Naive thymus-derived CD8-positive, alpha-beta T cell (primary cell): ENCODE data around the gene ATXN1. TPM values are rescaled to one million over a fixed set of nuclear protein-coding genes. Genes with fewer than 3 reads are reported as not detected.
A peak's percentile ranks its signal among the peaks of the same experiment; 100 is the strongest.
"Not testable (repeated sequence)": the region's sequence is repeated elsewhere in the genome, so short reads cannot be mapped to it uniquely, and the experiment has no call there.

Experiments
- ATAC-seq, 2 donors: fragments of 150-1000 bp; cut with Tn5 transposase in 1 of 2; sonication (Bioruptor Pico), chemical (Tn5 transposase) in 1 of 2; 1 replicate in 1 of 2; 2 replicates in 1 of 2; pipeline ENCODE4 v1.10.0; 2021; ENCODE audit warnings: mild to moderate bottlenecking in 2 of 2, moderate library complexity in 2 of 2
- POLR2A ChIA-PET: fragments of 350-600 bp; sonication (Branson Sonifier 250); formaldehyde crosslinking; loops from one replicate; lab custom pipeline; 2021; ENCODE audit warnings: antibody characterized with exemption; lab: Charles Lee
- DNase-seq, 10 donors: peaks; one replicate each; pipeline versions ENCODE4 v3.0.0 to v3.0.0-alpha.2; 2020 to 2022
- H3K27ac Mint-ChIP-seq, 10 donors: one replicate each; pipeline ENCODE4 v1.8.0; 2020 to 2022; ENCODE audit warnings: mild to moderate bottlenecking in 10 of 10, mixed read lengths in 10 of 10, moderate library complexity in 4 of 10, inconsistent platforms in 1 of 10
- H3K27me3 Mint-ChIP-seq, 5 donors: one replicate each; pipeline ENCODE4 v1.8.0; 2021 to 2022; ENCODE audit warnings: mixed read lengths in 5 of 5
- H3K36me3 Mint-ChIP-seq, 3 donors: one replicate each; pipeline ENCODE4 v1.8.0; 2020 to 2022; ENCODE audit warnings: mixed read lengths in 3 of 3, mild to moderate bottlenecking in 2 of 3, inconsistent platforms in 1 of 3
- H3K4me1 Mint-ChIP-seq, 4 donors: one replicate each; pipeline ENCODE4 v1.8.0; 2021 to 2022; ENCODE audit warnings: mixed read lengths in 4 of 4
- H3K4me3 Mint-ChIP-seq, 10 donors: one replicate each; pipeline ENCODE4 v1.8.0; 2020 to 2022; ENCODE audit warnings: mild to moderate bottlenecking in 10 of 10, mixed read lengths in 10 of 10, moderate library complexity in 6 of 10, inconsistent platforms in 1 of 10
- H3K9me3 Mint-ChIP-seq, 9 donors: one replicate each; pipeline ENCODE4 v1.8.0; 2020 to 2022; ENCODE audit warnings: mixed read lengths in 9 of 9, mild to moderate bottlenecking in 3 of 9, inconsistent platforms in 1 of 9, moderate library complexity in 1 of 9
- polyA plus RNA-seq, 3 donors: library from polyadenylated mRNA; unstranded; fragments of 300-500 nt; fragmentation: Illumina TruSeq; gene quantifications; one replicate each; pipeline ENCODE4 v1.2.3, GENCODE V29; 2021
- total RNA-seq, 8 experiments: library from RNA in 2 of 8; stranded (reverse) in 2 of 8; gene quantifications; one replicate each; pipeline ENCODE4 v1.2.3 and lab custom pipeline; 2021 to 2026

The ATXN1 gene
- total and polyA plus RNA-seq, 5 experiments from 2014 or later: 2.7 to 42.3 (median 8.2) TPM

GRCh38 chr6:16464045-16464444, 297.2 kb downstream of the ATXN1 start:
- H3K9me3 Mint-ChIP-seq: no peaks in the 10 kb centered on the region
- H3K36me3 Mint-ChIP-seq: peaks cover 0 to 2% (median 2%) of the 10 kb centered on the region in 3 donors
- POLR2A ChIA-PET: no interaction called here
- H3K4me3 Mint-ChIP-seq: no peak overlapping the region
- H3K4me1 Mint-ChIP-seq: peaks cover 0 to 17% (median 9%) of the 10 kb centered on the region in 4 donors
- DNase-seq (no peak), ATAC-seq (no peak)
- no peaks in the 10 kb centered on the region for H3K27me3 Mint-ChIP-seq
- peak overlapping the region in 2 of 10 donors; percentile 40 to 51 for H3K27ac Mint-ChIP-seq

- POLR2A ChIA-PET: not testable (repeated sequence)
Measured at GRCh38 chr6:16463246-16463645, 298.0 kb downstream of the ATXN1 start.

GRCh38 chr6:16461491-16461890, 299.8 kb downstream of the ATXN1 start:
- H3K27ac Mint-ChIP-seq: no peak overlapping the region
- POLR2A ChIA-PET: no interaction called here
- H3K36me3 Mint-ChIP-seq: peaks cover 2 to 8% (median 6%) of the 10 kb centered on the region in 3 donors

More at GRCh38 chr6:16463246-16463645, 298.0 kb downstream of the ATXN1 start:
- Mint-ChIP-seq H3K27ac (peak overlapping the region in 2 of 10 donors; percentile 21 to 76), H3K4me1 (peaks cover 0 to 17% (median 9%) of the 10 kb centered on the region in 4 donors)
- not testable (repeated sequence) for H3K4me3 Mint-ChIP-seq, ATAC-seq, DNase-seq, H3K27me3 Mint-ChIP-seq, H3K36me3 Mint-ChIP-seq, H3K9me3 Mint-ChIP-seq

GRCh38 chr6:16459472-16459871, 301.8 kb downstream of the ATXN1 start:
- Mint-ChIP-seq H3K27ac (peak overlapping the region in 2 of 10 donors; percentile 32 to 54), H3K4me1 (peaks cover 0 to 11% (median 4%) of the 10 kb centered on the region in 4 donors), H3K36me3 (peaks cover 2 to 15% (median 7%) of the 10 kb centered on the region in 3 donors)
- DNase-seq, H3K9me3 Mint-ChIP-seq, H3K27me3 Mint-ChIP-seq, H3K4me3 Mint-ChIP-seq, POLR2A ChIA-PET, ATAC-seq: not testable (repeated sequence)

More at GRCh38 chr6:16461491-16461890, 299.8 kb downstream of the ATXN1 start:
- no peak for DNase-seq
- Mint-ChIP-seq H3K4me3 (no peak overlapping the region), H3K9me3 (peaks cover 0 to 3% (median 0%) of the 10 kb centered on the region in 9 donors), H3K4me1 (peaks cover 0 to 15% (median 9%) of the 10 kb centered on the region in 4 donors), H3K27me3 (no peaks in the 10 kb centered on the region)
- ATAC-seq: no peak

- ATAC-seq (no peak), DNase-seq (no peak)
- no peak overlapping the region for H3K4me3 Mint-ChIP-seq
- H3K4me1 Mint-ChIP-seq: peaks cover 0 to 7% (median 2%) of the 10 kb centered on the region in 4 donors
- H3K9me3 Mint-ChIP-seq: peaks cover 0 to 5% (median 0%) of the 10 kb centered on the region in 9 donors
- H3K36me3 Mint-ChIP-seq: peaks cover 2 to 14% (median 7%) of the 10 kb centered on the region in 3 donors
- no peak overlapping the region for H3K27ac Mint-ChIP-seq
- no peaks in the 10 kb centered on the region for H3K27me3 Mint-ChIP-seq
- POLR2A ChIA-PET: no interaction called here
Measured at GRCh38 chr6:16452348-16452747, 308.9 kb downstream of the ATXN1 start.

- H3K4me3 Mint-ChIP-seq: no peak overlapping the region
- H3K9me3 Mint-ChIP-seq: peaks cover 0 to 2% (median 0%) of the 10 kb centered on the region in 9 donors
- peaks cover 0 to 6% (median 0%) of the 10 kb centered on the region in 3 donors for H3K36me3 Mint-ChIP-seq
- DNase-seq (no peak), ATAC-seq (no peak)
- H3K27me3 Mint-ChIP-seq: no peaks in the 10 kb centered on the region
- POLR2A ChIA-PET: no interaction called here
- peaks cover 5 to 13% (median 8%) of the 10 kb centered on the region in 4 donors for H3K4me1 Mint-ChIP-seq
- no peak overlapping the region for H3K27ac Mint-ChIP-seq
Measured at GRCh38 chr6:16450821-16451220, 310.4 kb downstream of the ATXN1 start.

GRCh38 chr6:16450285-16450684, 311.0 kb downstream of the ATXN1 start:
- peaks cover 5 to 13% (median 8%) of the 10 kb centered on the region in 4 donors for H3K4me1 Mint-ChIP-seq
- POLR2A ChIA-PET: no interaction called here
- H3K9me3 Mint-ChIP-seq: no peaks in the 10 kb centered on the region
- ATAC-seq: no peak
- DNase-seq: no peak
- H3K4me3 Mint-ChIP-seq: no peak overlapping the region
- no peaks in the 10 kb centered on the region for H3K27me3 Mint-ChIP-seq
- H3K36me3 Mint-ChIP-seq: peaks cover 0 to 3% (median 0%) of the 10 kb centered on the region in 3 donors
- peak overlapping the region in 1 of 10 donors; percentile 29 for H3K27ac Mint-ChIP-seq

- POLR2A ChIA-PET: interaction anchor here (0.6 kb wide), 1 partner anchor 17 kb away, joined by 5 read pairs; no protein-coding TSS in a partner anchor
- no peak for DNase-seq
- peaks cover 0 to 4% (median 0%) of the 10 kb centered on the region in 9 donors for H3K9me3 Mint-ChIP-seq
- no peaks in the 10 kb centered on the region for H3K27me3 Mint-ChIP-seq
- no peak for ATAC-seq
- H3K36me3 Mint-ChIP-seq: peaks cover 0 to 7% (median 0%) of the 10 kb centered on the region in 3 donors
- peak overlapping the region in 5 of 10 donors; percentile 2 to 73 (median 54) for H3K27ac Mint-ChIP-seq
- H3K4me1 Mint-ChIP-seq: peaks cover 9 to 18% (median 11%) of the 10 kb centered on the region in 4 donors
- no peak overlapping the region for H3K4me3 Mint-ChIP-seq
Measured at GRCh38 chr6:16446273-16446672, 315.0 kb downstream of the ATXN1 start.

GRCh38 chr6:16442031-16442430, 319.2 kb downstream of the ATXN1 start:
- peaks cover 13 to 42% (median 39%) of the 10 kb centered on the region in 4 donors for H3K4me1 Mint-ChIP-seq
- POLR2A ChIA-PET: no interaction called here
- H3K9me3 Mint-ChIP-seq: peaks cover 0 to 4% (median 0%) of the 10 kb centered on the region in 9 donors
- DNase-seq (no peak), ATAC-seq (no peak)
- H3K4me3 Mint-ChIP-seq: no peak overlapping the region
- H3K27me3 Mint-ChIP-seq: no peaks in the 10 kb centered on the region
- no peak overlapping the region for H3K27ac Mint-ChIP-seq
- H3K36me3 Mint-ChIP-seq: peaks cover 0 to 4% (median 0%) of the 10 kb centered on the region in 3 donors

GRCh38 chr6:16441262-16441661, 320.0 kb downstream of the ATXN1 start:
- Mint-ChIP-seq H3K36me3 (peaks cover 0 to 4% (median 0%) of the 10 kb centered on the region in 3 donors), H3K4me3 (no peak overlapping the region), H3K27me3 (no peaks in the 10 kb centered on the region), H3K4me1 (peaks cover 20 to 44% (median 41%) of the 10 kb centered on the region in 4 donors), H3K9me3 (peaks cover 0 to 4% (median 0%) of the 10 kb centered on the region in 9 donors), H3K27ac (peak overlapping the region in 1 of 10 donors; percentile 44)
- POLR2A ChIA-PET: interaction anchor here (0.6 kb wide), 1 partner anchor 322 kb away, joined by 3 read pairs; no protein-coding TSS in a partner anchor
- DNase-seq (no peak), ATAC-seq (no peak)

GRCh38 chr6:16440636-16441212, 320.5 kb downstream of the ATXN1 start:
- ATAC-seq (peak; percentile 22 to 49), DNase-seq (peak in 1 of 10 donors; percentile 33)
- peaks cover 0 to 4% (median 0%) of the 10 kb centered on the region in 9 donors for H3K9me3 Mint-ChIP-seq
- H3K27ac Mint-ChIP-seq: peak overlapping the region in 2 of 10 donors; percentile 12 to 44
- H3K4me1 Mint-ChIP-seq: peaks cover 20 to 46% (median 40%) of the 10 kb centered on the region in 4 donors
- POLR2A ChIA-PET: interaction anchor here (0.6 kb wide), 1 partner anchor 322 kb away, joined by 3 read pairs; no protein-coding TSS in a partner anchor
- H3K36me3 Mint-ChIP-seq: peaks cover 0 to 4% (median 0%) of the 10 kb centered on the region in 3 donors
- no peaks in the 10 kb centered on the region for H3K27me3 Mint-ChIP-seq
- H3K4me3 Mint-ChIP-seq: peak overlapping the region in 2 of 10 donors; percentile 25 to 70

- DNase-seq: no peak
- H3K4me1 Mint-ChIP-seq: peaks cover 24 to 50% (median 48%) of the 10 kb centered on the region in 4 donors
- POLR2A ChIA-PET: no interaction called here
- peak overlapping the region in 2 of 10 donors; percentile 3 to 20 for H3K4me3 Mint-ChIP-seq
- peaks cover 0 to 4% (median 0%) of the 10 kb centered on the region in 9 donors for H3K9me3 Mint-ChIP-seq
- no peaks in the 10 kb centered on the region for H3K27me3 Mint-ChIP-seq
- H3K27ac Mint-ChIP-seq: peak overlapping the region in 1 of 10 donors; percentile 33
- no peak for ATAC-seq
- peaks cover 0 to 6% (median 0%) of the 10 kb centered on the region in 3 donors for H3K36me3 Mint-ChIP-seq
Measured at GRCh38 chr6:16438718-16439591, 322.3 kb downstream of the ATXN1 start.
